PC-3 (cell line): ENCODE results near the gene EXOC2.

Experiments used
- EZH2 ChIP-seq: fragments of 300-600 bp; sonication (generic); IDR thresholded peaks from one replicate; pipeline ENCODE4 v1.6.1; 2017; ENCODE audit warnings: antibody characterized with exemption, mild to moderate bottlenecking, low read length; ENCODE audit not compliant: unreplicated experiment
- EZH2phosphoT487 ChIP-seq: fragments of 300-600 bp; sonication (generic); IDR thresholded peaks from 2 replicates; pipeline ENCODE4 v1.6.1; 2018; ENCODE audit warnings: mild to moderate bottlenecking, antibody characterized with exemption, low read length, borderline replicate concordance
- TF ChIP-seq, protein P1 (sequence below): fragments of 300-600 bp; sonication (generic); conservative IDR thresholded peaks from 2 replicates; pipeline ENCODE4 v1.5.1; 2017; ENCODE audit warnings: antibody characterized with exemption, low read depth, mild to moderate bottlenecking, low read length

- TF ChIP-seq, protein P1, sequence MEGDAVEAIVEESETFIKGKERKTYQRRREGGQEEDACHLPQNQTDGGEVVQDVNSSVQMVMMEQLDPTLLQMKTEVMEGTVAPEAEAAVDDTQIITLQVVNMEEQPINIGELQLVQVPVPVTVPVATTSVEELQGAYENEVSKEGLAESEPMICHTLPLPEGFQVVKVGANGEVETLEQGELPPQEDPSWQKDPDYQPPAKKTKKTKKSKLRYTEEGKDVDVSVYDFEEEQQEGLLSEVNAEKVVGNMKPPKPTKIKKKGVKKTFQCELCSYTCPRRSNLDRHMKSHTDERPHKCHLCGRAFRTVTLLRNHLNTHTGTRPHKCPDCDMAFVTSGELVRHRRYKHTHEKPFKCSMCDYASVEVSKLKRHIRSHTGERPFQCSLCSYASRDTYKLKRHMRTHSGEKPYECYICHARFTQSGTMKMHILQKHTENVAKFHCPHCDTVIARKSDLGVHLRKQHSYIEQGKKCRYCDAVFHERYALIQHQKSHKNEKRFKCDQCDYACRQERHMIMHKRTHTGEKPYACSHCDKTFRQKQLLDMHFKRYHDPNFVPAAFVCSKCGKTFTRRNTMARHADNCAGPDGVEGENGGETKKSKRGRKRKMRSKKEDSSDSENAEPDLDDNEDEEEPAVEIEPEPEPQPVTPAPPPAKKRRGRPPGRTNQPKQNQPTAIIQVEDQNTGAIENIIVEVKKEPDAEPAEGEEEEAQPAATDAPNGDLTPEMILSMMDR, result no peak
- no peak for TF ChIP-seq EZH2
- no peak for TF ChIP-seq EZH2phosphoT487
Observed at GRCh38 chr6:628766-629165, 64.2 kb downstream of the EXOC2 start.
